ENCODE data around the gene EVI5. TPM values are rescaled to one million over a fixed set of nuclear protein-coding genes. Genes with fewer than 3 reads are reported as not detected.

EVI5 gene
- total RNA-seq, 1 donor from 2014 or later, result 40.0 TPM

DNA sequence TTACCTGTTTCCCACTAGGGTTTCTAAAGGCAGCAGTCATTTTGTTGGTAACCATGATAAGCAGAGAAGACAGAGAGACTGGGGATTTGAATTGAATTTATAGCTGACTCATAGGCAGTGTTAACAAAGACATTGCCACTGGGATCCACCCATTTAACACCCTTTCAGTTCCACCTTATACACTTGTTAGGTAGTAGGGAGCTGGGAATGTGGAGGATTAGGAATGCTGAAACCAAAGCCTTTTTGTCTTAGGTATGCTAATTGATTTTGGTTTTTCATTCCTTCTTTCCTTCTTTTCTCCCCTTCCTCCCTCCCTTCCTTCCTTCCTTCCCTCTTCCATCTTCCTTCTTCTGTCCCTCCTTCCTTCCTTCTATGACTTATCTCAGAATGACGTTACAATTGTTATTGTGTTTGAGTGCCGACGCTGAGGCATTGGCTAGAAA is 7.5 kb upstream of the EVI5 start:
- DNase-seq (ENCODE audit: low spot score in 2 of 2, unreplicated experiment in 2 of 2), result no peak
- Mint-ChIP-seq H3K27ac (no peak overlapping the region), H3K36me3 (no peaks in the 10 kb centered on the region), H3K27me3 (ENCODE audit: low read depth) (no peaks in the 10 kb centered on the region), H3K4me3 (no peak overlapping the region), H3K4me1 (no peaks in the 10 kb centered on the region), H3K9me3 (peaks cover 5% of the 10 kb centered on the region)
- TF ChIP-seq, protein P1, sequence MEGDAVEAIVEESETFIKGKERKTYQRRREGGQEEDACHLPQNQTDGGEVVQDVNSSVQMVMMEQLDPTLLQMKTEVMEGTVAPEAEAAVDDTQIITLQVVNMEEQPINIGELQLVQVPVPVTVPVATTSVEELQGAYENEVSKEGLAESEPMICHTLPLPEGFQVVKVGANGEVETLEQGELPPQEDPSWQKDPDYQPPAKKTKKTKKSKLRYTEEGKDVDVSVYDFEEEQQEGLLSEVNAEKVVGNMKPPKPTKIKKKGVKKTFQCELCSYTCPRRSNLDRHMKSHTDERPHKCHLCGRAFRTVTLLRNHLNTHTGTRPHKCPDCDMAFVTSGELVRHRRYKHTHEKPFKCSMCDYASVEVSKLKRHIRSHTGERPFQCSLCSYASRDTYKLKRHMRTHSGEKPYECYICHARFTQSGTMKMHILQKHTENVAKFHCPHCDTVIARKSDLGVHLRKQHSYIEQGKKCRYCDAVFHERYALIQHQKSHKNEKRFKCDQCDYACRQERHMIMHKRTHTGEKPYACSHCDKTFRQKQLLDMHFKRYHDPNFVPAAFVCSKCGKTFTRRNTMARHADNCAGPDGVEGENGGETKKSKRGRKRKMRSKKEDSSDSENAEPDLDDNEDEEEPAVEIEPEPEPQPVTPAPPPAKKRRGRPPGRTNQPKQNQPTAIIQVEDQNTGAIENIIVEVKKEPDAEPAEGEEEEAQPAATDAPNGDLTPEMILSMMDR (IDR thresholded peaks at IDR 0.05; ENCODE audit: unreplicated experiment), result no peak

- DNase-seq (ENCODE audit: low spot score in 2 of 2, unreplicated experiment in 2 of 2), result no peak
- no peaks in the 10 kb centered on the region for H3K4me1 Mint-ChIP-seq
- no peak overlapping the region for H3K4me3 Mint-ChIP-seq
- no peak overlapping the region for H3K27ac Mint-ChIP-seq
- H3K36me3 Mint-ChIP-seq, result no peaks in the 10 kb centered on the region
- no peaks in the 10 kb centered on the region for H3K27me3 Mint-ChIP-seq (ENCODE audit: low read depth)
- peaks cover 5% of the 10 kb centered on the region for H3K9me3 Mint-ChIP-seq
- TF ChIP-seq, protein P1 (IDR thresholded peaks at IDR 0.05; ENCODE audit: unreplicated experiment), result no peak
Measured at GRCh38 chr1:92791487-92792066, 6.7 kb upstream of the EVI5 start.

GRCh38 chr1:92790867-92791266 is 6.0 kb upstream of the EVI5 start:
- Mint-ChIP-seq H3K4me3 (no peak overlapping the region), H3K27ac (no peak overlapping the region), H3K4me1 (no peaks in the 10 kb centered on the region), H3K27me3 (ENCODE audit: low read depth) (no peaks in the 10 kb centered on the region), H3K36me3 (no peaks in the 10 kb centered on the region), H3K9me3 (peaks cover 5% of the 10 kb centered on the region)
- TF ChIP-seq, protein P1 (IDR thresholded peaks at IDR 0.05; ENCODE audit: unreplicated experiment), result no peak
- no peak for DNase-seq (ENCODE audit: low spot score in 2 of 2, unreplicated experiment in 2 of 2)

- peaks cover 4% of the 10 kb centered on the region for H3K4me1 Mint-ChIP-seq
- H3K27me3 Mint-ChIP-seq (ENCODE audit: low read depth), result no peaks in the 10 kb centered on the region
- H3K36me3 Mint-ChIP-seq, result no peaks in the 10 kb centered on the region
- peaks cover 5% of the 10 kb centered on the region for H3K9me3 Mint-ChIP-seq
- no peak overlapping the region for H3K4me3 Mint-ChIP-seq
- TF ChIP-seq, protein P1 (IDR thresholded peaks at IDR 0.05; ENCODE audit: unreplicated experiment), result no peak
- H3K27ac Mint-ChIP-seq, result no peak overlapping the region
- no peak for DNase-seq (ENCODE audit: low spot score in 2 of 2, unreplicated experiment in 2 of 2)
Measured at GRCh38 chr1:92790081-92790480, 5.2 kb upstream of the EVI5 start.

GRCh38 chr1:92786111-92786901 is 1.4 kb upstream of the EVI5 start:
- TF ChIP-seq, protein P1 (IDR thresholded peaks at IDR 0.05; ENCODE audit: unreplicated experiment), result no peak
- Mint-ChIP-seq H3K27me3 (ENCODE audit: low read depth) (no peaks in the 10 kb centered on the region), H3K36me3 (no peaks in the 10 kb centered on the region), H3K27ac (no peak overlapping the region), H3K4me1 (peaks cover 20% of the 10 kb centered on the region), H3K4me3 (no peak overlapping the region), H3K9me3 (no peaks in the 10 kb centered on the region)
- no peak for DNase-seq (ENCODE audit: low spot score in 2 of 2, unreplicated experiment in 2 of 2)
